SK-N-SH (cell line): ENCODE data around the gene ZIC5. TPM values are rescaled to one million over a fixed set of nuclear protein-coding genes. Genes with fewer than 3 reads are reported as not detected.

ENCODE experiments used
- CTCF ChIA-PET: fragments of 300-600, 350-600 bp; formaldehyde crosslinking; extraction: SDS; loops from one replicate; lab custom pipeline; 2021; lab: Yijun Ruan, JAX
- POLR2A ChIA-PET: fragments of 350-600 bp; sonication (Branson Sonifier 250); formaldehyde crosslinking; extraction: SDS; loops from one replicate; lab custom pipeline; 2020; ENCODE audit warnings: antibody characterized with exemption, inconsistent platforms; lab: Yijun Ruan, JAX
- DNase-seq: peaks from one replicate; pipeline ENCODE4 v3.0.0; 2012
- H2AFZ ChIP-seq: fragments of 200-600 bp; sonication (generic); 2 replicates; pipeline ENCODE4 v1.8.1; 2016; ENCODE audit warnings: antibody characterized with exemption, mild to moderate bottlenecking, low read depth
- H3F3A ChIP-seq: fragments of 200-600 bp; sonication (generic); replicated peaks from 2 replicates; pipeline ENCODE3; 2016; ENCODE audit warnings: antibody characterized with exemption, mild to moderate bottlenecking; ENCODE audit not compliant: insufficient read depth
- H3K27ac ChIP-seq, 2 experiments: fragments of 200-500 bp in 1 of 2; fragments of 200-600 bp in 1 of 2; sonication (Bioruptor generic) in 1 of 2; sonication (generic), shearing (Covaris generic) in 1 of 2; 2 replicates each; pipeline versions ENCODE4 v1.5.1 to v1.6.1; 2014 to 2016; ENCODE audit warnings: low read depth in 2 of 2, inconsistent platforms in 1 of 2, low read length in 1 of 2, mild to moderate bottlenecking in 1 of 2, mixed read lengths in 1 of 2
- H3K27me3 ChIP-seq: fragments of 200-600 bp; sonication (generic), shearing (Covaris generic); 2 replicates; pipeline ENCODE4 v1.6.1; 2016; ENCODE audit warnings: mixed run types; ENCODE audit not compliant: insufficient read depth
- H3K36me3 ChIP-seq, 2 experiments: fragments of 200-500 bp in 1 of 2; fragments of 200-600 bp in 1 of 2; sonication (Bioruptor generic) in 1 of 2; sonication (generic) in 1 of 2; replicated peaks in 1 of 2; 2 replicates each; pipeline versions ENCODE3 to v1.5.1; 2014 to 2016; ENCODE audit warnings: low read length in 1 of 2, mild to moderate bottlenecking in 1 of 2; ENCODE audit not compliant: insufficient read depth in 2 of 2, control insufficient read depth in 1 of 2
- H3K4me1 ChIP-seq, 2 experiments: fragments of 200-500 bp in 1 of 2; fragments of 200-600 bp in 1 of 2; sonication (Bioruptor generic) in 1 of 2; sonication (generic), shearing (Covaris generic) in 1 of 2; 2 replicates each; pipeline versions ENCODE4 v1.5.1 to v1.6.1; 2014 to 2016; ENCODE audit warnings: low read depth in 1 of 2, low read length in 1 of 2, mixed run types in 1 of 2; ENCODE audit not compliant: insufficient read depth in 2 of 2, control insufficient read depth in 1 of 2
- H3K4me2 ChIP-seq: fragments of 200-600 bp; sonication (generic), shearing (Covaris generic); 2 replicates; pipeline ENCODE4 v1.6.1; 2017; ENCODE audit warnings: mixed run types
- H3K4me3 ChIP-seq, 2 experiments: fragments of 200-500 bp in 1 of 2; fragments of 200-600 bp in 1 of 2; sonication (Bioruptor generic) in 1 of 2; sonication (generic), shearing (Covaris generic) in 1 of 2; 2 replicates each; pipeline versions ENCODE4 v1.5.1 to v1.8.1; 2014 to 2016; ENCODE audit warnings: low read depth in 2 of 2, inconsistent platforms in 1 of 2, low read length in 1 of 2, mild to moderate bottlenecking in 1 of 2, mixed read lengths in 1 of 2, moderate library complexity in 1 of 2
- H3K79me2 ChIP-seq: fragments of 200-600 bp; sonication (generic); 2 replicates; pipeline ENCODE4 v1.8.1; 2017; ENCODE audit warnings: mild to moderate bottlenecking; ENCODE audit not compliant: insufficient read depth
- H3K9ac ChIP-seq: fragments of 200-600 bp; sonication (generic); 2 replicates; pipeline ENCODE4 v1.6.1; 2017; ENCODE audit warnings: mixed run types
- H3K9me2 ChIP-seq: fragments of 200-600 bp; sonication (generic); 2 replicates; pipeline ENCODE4 v1.6.1; 2017; ENCODE audit warnings: mixed run types
- H3K9me3 ChIP-seq: fragments of 200-600 bp; sonication (generic); 2 replicates; pipeline ENCODE4 v1.6.1; 2017; ENCODE audit warnings: mixed run types, mild to moderate bottlenecking, moderate library complexity
- H4K20me1 ChIP-seq: fragments of 200-600 bp; sonication (generic); 2 replicates; pipeline ENCODE4 v1.6.1; 2017; ENCODE audit warnings: mild to moderate bottlenecking, mixed run types; ENCODE audit not compliant: insufficient read depth
- ELF1 ChIP-seq: IDR thresholded peaks from 2 replicates; pipeline ENCODE4 v1.4.0; 2012
- EZH2phosphoT487 ChIP-seq: fragments of 200-600 bp; sonication (generic); IDR thresholded peaks from 2 replicates; pipeline ENCODE4 v1.6.1; 2017; ENCODE audit warnings: low read depth, mixed run types, mild to moderate bottlenecking, antibody characterized with exemption, moderate library complexity, borderline replicate concordance
- FOSL2 ChIP-seq: IDR thresholded peaks from 2 replicates; pipeline ENCODE4 v1.4.0; 2012; ENCODE audit warnings: low read depth, mild to moderate bottlenecking, moderate library complexity, borderline replicate concordance
- FOXJ3 ChIP-seq: sonication (generic); formaldehyde crosslinking; IDR thresholded peaks from 2 replicates; pipeline ENCODE4 v1.5.1; 2020; ENCODE audit warnings: mild to moderate bottlenecking, missing genetic modification reagents
- GATA2 ChIP-seq: sonication (generic); formaldehyde crosslinking; IDR thresholded peaks from 2 replicates; pipeline ENCODE4 v1.5.0; 2020; ENCODE audit warnings: mild to moderate bottlenecking, missing genetic modification reagents
- NFIC ChIP-seq: IDR thresholded peaks from 2 replicates; pipeline ENCODE4 v1.4.0; 2012; ENCODE audit warnings: borderline replicate concordance
- NRF1 ChIP-seq: IDR thresholded peaks from 2 replicates; pipeline ENCODE4 v1.6.1; 2012; ENCODE audit warnings: low read depth, mild to moderate bottlenecking, low read length
- RAD21 ChIP-seq: IDR thresholded peaks from 2 replicates; pipeline ENCODE4 v1.6.1; 2012; ENCODE audit warnings: mild to moderate bottlenecking, low read length
- RCOR1 ChIP-seq: fragments of 150-350 bp; IDR thresholded peaks from 2 replicates; pipeline ENCODE4 v1.6.1; 2017; ENCODE audit warnings: antibody characterized with exemption, low read length
- RFX5 ChIP-seq: IDR thresholded peaks from 2 replicates; pipeline ENCODE4 v1.6.1; 2012; ENCODE audit warnings: mild to moderate bottlenecking, improper control_type of control experiment, low read length
- RXRA ChIP-seq: IDR thresholded peaks from 2 replicates; pipeline ENCODE4 v1.4.0; 2012; ENCODE audit warnings: low read depth, mild to moderate bottlenecking, borderline replicate concordance
- SMC3 ChIP-seq: IDR thresholded peaks from 2 replicates; pipeline ENCODE4 v1.6.1; 2012; ENCODE audit warnings: low read depth, low read length, improper control_type of control experiment
- TAF1 ChIP-seq: IDR thresholded peaks from 2 replicates; pipeline ENCODE4 v1.6.1; 2012; ENCODE audit warnings: low read depth, mild to moderate bottlenecking, low read length, moderate library complexity, borderline replicate concordance
- TCF12 ChIP-seq: IDR thresholded peaks from 2 replicates; pipeline ENCODE4 v1.4.0; 2012
- TEAD4 ChIP-seq: IDR thresholded peaks from 2 replicates; pipeline ENCODE4 v1.4.0; 2012; ENCODE audit warnings: mild to moderate bottlenecking, borderline replicate concordance; ENCODE audit not compliant: insufficient read depth
- WGBS: methylation state at CpG from one replicate; pipeline ENCODE4 v1.1.6; 2017; ENCODE audit warnings: low lambda C conversion rate; 5-methylcytosine and 5-hydroxymethylcytosine counted together
- polyA plus RNA-seq, 3 experiments: library from polyadenylated mRNA; depleted of rRNA; stranded (reverse); fragments of >200 nt; gene quantifications; 2 replicates each; pipeline ENCODE4 v1.2.3, GENCODE V29; 2012
- TF ChIP-seq, protein P1 (sequence below): fragments of 200-600 bp; sonication (generic); IDR thresholded peaks from 2 replicates; pipeline ENCODE4 v1.6.1; 2017; ENCODE audit warnings: antibody characterized with exemption, mild to moderate bottlenecking, moderate library complexity
- TF ChIP-seq, protein P2 (sequence below): IDR thresholded peaks from 2 replicates; pipeline ENCODE4 v1.4.0; 2012; ENCODE audit warnings: low read depth, borderline replicate concordance
- TF ChIP-seq, protein P3 (sequence below): IDR thresholded peaks from 2 replicates; pipeline ENCODE4; 2012

ZIC5 gene
- polyA plus RNA-seq, 1 of the 3 experiments (the other 2 are of a cell fraction) = not detected

DNA sequence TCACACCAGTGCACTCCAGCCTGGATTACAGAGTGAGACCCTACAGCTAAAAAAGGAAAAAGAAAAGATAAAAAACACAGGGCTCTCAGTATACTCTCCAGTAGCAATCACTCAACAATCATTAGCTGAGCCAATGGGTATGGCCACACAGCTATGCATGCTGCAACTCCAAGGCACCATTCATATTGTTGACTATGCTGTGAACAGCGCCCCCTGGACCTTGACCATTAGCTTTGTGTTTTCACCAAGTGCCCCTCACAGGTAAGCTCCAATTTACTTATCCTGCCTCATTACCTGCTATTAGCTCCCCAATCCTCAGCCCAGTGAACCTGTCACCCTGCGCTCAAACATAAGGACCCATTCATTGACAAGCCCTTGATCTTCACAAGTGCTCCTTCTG, 35.8 kb downstream of the ZIC5 start:
- ChIA-PET POLR2A (no interaction called here), CTCF (interaction anchor here (0.7 to 1.5 kb wide), 4 partner anchors 19 to 581 kb away, joined by 3 to 7 read pairs (median 3); no protein-coding TSS in a partner anchor)
- Histone ChIP-seq H3F3A (no peaks in the 10 kb centered on the region), H3K4me2 (no peak overlapping the region), H3K9me2 (no peaks in the 10 kb centered on the region), H3K9me3 (no peaks in the 10 kb centered on the region), H3K27me3 (peaks cover 63% of the 10 kb centered on the region), H3K4me1 (no peaks in the 10 kb centered on the region), H3K9ac (no peak overlapping the region), H3K4me3 (no peak overlapping the region), H4K20me1 (no peaks in the 10 kb centered on the region), H2AFZ (no peak overlapping the region), H3K36me3 (no peaks in the 10 kb centered on the region), H3K27ac (no peak overlapping the region), H3K79me2 (no peaks in the 10 kb centered on the region)
- WGBS = 50% methylated on average over 2 of the region's 2 CpGs
- TF ChIP-seq RAD21 = no peak
- TF ChIP-seq, protein P1, sequence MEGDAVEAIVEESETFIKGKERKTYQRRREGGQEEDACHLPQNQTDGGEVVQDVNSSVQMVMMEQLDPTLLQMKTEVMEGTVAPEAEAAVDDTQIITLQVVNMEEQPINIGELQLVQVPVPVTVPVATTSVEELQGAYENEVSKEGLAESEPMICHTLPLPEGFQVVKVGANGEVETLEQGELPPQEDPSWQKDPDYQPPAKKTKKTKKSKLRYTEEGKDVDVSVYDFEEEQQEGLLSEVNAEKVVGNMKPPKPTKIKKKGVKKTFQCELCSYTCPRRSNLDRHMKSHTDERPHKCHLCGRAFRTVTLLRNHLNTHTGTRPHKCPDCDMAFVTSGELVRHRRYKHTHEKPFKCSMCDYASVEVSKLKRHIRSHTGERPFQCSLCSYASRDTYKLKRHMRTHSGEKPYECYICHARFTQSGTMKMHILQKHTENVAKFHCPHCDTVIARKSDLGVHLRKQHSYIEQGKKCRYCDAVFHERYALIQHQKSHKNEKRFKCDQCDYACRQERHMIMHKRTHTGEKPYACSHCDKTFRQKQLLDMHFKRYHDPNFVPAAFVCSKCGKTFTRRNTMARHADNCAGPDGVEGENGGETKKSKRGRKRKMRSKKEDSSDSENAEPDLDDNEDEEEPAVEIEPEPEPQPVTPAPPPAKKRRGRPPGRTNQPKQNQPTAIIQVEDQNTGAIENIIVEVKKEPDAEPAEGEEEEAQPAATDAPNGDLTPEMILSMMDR = peak; percentile 32
- DNase-seq = no peak

DNA sequence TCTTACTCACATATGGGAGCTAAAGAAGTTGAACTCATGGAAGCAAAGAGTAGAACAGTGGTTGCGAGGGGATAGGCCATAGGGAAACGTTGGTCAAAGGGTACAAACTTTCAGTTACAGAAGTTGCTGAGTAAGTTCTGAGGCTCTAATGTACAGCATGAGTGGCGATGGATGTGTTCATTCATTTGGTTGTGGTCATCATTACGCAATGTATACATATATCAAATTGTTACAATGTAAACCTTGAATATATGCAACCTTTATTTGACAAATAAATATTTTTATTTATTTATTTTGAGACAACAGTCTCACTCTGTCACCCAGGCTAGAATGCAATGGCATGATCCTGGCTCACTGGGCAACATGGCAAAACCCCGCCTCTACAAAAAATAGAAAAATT, 38.7 kb downstream of the ZIC5 start:
- Histone ChIP-seq H4K20me1 (no peaks in the 10 kb centered on the region), H3K4me3 (no peak overlapping the region), H3K9ac (no peak overlapping the region), H3K27ac (no peak overlapping the region), H2AFZ (no peak overlapping the region), H3K27me3 (peaks cover 38% of the 10 kb centered on the region), H3K9me3 (no peaks in the 10 kb centered on the region), H3K4me1 (no peaks in the 10 kb centered on the region), H3F3A (no peaks in the 10 kb centered on the region), H3K36me3 (no peaks in the 10 kb centered on the region), H3K4me2 (no peak overlapping the region), H3K9me2 (no peaks in the 10 kb centered on the region), H3K79me2 (no peaks in the 10 kb centered on the region)
- ChIA-PET POLR2A (no interaction called here), CTCF (interaction anchor here (1.2 to 1.6 kb wide), 2 partner anchors 16 to 274 kb away, joined by 3 to 4 read pairs; no protein-coding TSS in a partner anchor)
- TF ChIP-seq GATA2 (CRISPR knock-in tag) (no peak), RCOR1 (no peak), ELF1 (no peak)
- TF ChIP-seq, protein P2, sequence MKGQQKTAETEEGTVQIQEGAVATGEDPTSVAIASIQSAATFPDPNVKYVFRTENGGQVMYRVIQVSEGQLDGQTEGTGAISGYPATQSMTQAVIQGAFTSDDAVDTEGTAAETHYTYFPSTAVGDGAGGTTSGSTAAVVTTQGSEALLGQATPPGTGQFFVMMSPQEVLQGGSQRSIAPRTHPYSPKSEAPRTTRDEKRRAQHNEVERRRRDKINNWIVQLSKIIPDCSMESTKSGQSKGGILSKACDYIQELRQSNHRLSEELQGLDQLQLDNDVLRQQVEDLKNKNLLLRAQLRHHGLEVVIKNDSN = no peak
- WGBS = 27% methylated on average over 5 of the region's 5 CpGs
- DNase-seq = no peak

DNA sequence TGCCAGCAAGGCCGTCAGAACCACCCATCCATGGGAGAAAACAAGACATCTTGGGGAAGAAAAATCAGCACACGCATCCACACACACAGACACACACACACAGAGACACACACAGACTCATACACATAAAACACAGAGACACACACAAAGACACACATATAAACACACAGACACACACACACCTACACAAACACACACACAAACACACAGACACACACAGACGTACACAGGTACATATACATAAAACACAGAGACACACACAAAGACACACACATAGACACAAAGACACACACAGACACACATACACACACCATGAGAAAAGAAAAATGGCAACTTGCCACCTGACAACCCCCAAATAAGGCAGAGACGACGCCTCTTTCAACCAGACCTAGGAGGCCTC, 40.6 kb downstream of the ZIC5 start:
- ChIA-PET CTCF (no interaction called here), POLR2A (no interaction called here)
- Histone ChIP-seq H3K9ac (no peak overlapping the region), H2AFZ (no peak overlapping the region), H3K4me3 (no peak overlapping the region), H3K27me3 (peaks cover 41% of the 10 kb centered on the region), H3F3A (no peaks in the 10 kb centered on the region), H3K9me2 (no peaks in the 10 kb centered on the region), H3K79me2 (no peaks in the 10 kb centered on the region), H3K36me3 (no peaks in the 10 kb centered on the region), H3K4me1 (peaks cover 0 to 6% of the 10 kb centered on the region in 2 experiments; a peak in 1 of 4 replicates), H3K9me3 (no peaks in the 10 kb centered on the region), H3K4me2 (no peak overlapping the region), H3K27ac (no peak overlapping the region), H4K20me1 (no peaks in the 10 kb centered on the region)
- TF ChIP-seq SMC3 = no peak
- TF ChIP-seq RCOR1 = no peak
- TF ChIP-seq, protein P2 = no peak
- no peak for TF ChIP-seq RXRA
- TF ChIP-seq TAF1 = no peak
- TF ChIP-seq TEAD4 = no peak
- no peak for TF ChIP-seq TCF12
- no peak for TF ChIP-seq NFIC
- no peak for TF ChIP-seq ELF1
- no peak for TF ChIP-seq FOSL2
- TF ChIP-seq, protein P3, sequence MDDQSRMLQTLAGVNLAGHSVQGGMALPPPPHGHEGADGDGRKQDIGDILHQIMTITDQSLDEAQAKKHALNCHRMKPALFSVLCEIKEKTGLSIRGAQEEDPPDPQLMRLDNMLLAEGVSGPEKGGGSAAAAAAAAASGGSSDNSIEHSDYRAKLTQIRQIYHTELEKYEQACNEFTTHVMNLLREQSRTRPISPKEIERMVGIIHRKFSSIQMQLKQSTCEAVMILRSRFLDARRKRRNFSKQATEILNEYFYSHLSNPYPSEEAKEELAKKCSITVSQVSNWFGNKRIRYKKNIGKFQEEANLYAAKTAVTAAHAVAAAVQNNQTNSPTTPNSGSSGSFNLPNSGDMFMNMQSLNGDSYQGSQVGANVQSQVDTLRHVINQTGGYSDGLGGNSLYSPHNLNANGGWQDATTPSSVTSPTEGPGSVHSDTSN = no peak
- no peak for TF ChIP-seq GATA2 (CRISPR knock-in tag)
- TF ChIP-seq RAD21 = no peak
- TF ChIP-seq NRF1 = no peak
- no peak for TF ChIP-seq RFX5
- TF ChIP-seq FOXJ3 (CRISPR knock-in tag) = no peak
- no peak for TF ChIP-seq EZH2phosphoT487
- WGBS = 70% methylated on average over 5 of the region's 5 CpGs
- no peak for DNase-seq
